Nephron (organoid): ENCODE data around the gene LPP.

Experiments
- H3K27ac Mint-ChIP-seq, 3 experiments: 2 replicates each; pipeline ENCODE4 v1.8.0; 2020; ENCODE audit warnings: mixed read lengths in 3 of 3, mild to moderate bottlenecking in 2 of 3, moderate library complexity in 1 of 3
- H3K27me3 Mint-ChIP-seq: 2 replicates; pipeline ENCODE4 v1.8.0; 2021; ENCODE audit warnings: low read depth, mild to moderate bottlenecking, moderate library complexity, mixed read lengths
- H3K36me3 Mint-ChIP-seq: 2 replicates; pipeline ENCODE4 v1.8.0; 2020; ENCODE audit warnings: low read depth, mixed read lengths
- H3K4me1 Mint-ChIP-seq: 2 replicates; pipeline ENCODE4 v1.8.0; 2020; ENCODE audit warnings: mixed read lengths
- H3K4me3 Mint-ChIP-seq, 3 experiments: 2 replicates each; pipeline ENCODE4 v1.8.0; 2020; ENCODE audit warnings: mild to moderate bottlenecking in 3 of 3, mixed read lengths in 3 of 3, moderate library complexity in 2 of 3
- H3K9me3 Mint-ChIP-seq: 2 replicates; pipeline ENCODE4 v1.8.0; 2020; ENCODE audit warnings: mixed read lengths
- CTCF ChIP-seq, 3 experiments: fragments of 200-600 bp; sonication (generic); IDR thresholded peaks; one replicate each; pipeline ENCODE4 v1.5.0; 2021; ENCODE audit warnings: antibody characterized with exemption in 3 of 3; ENCODE audit not compliant: unreplicated experiment in 3 of 3

Gene LPP

DNA sequence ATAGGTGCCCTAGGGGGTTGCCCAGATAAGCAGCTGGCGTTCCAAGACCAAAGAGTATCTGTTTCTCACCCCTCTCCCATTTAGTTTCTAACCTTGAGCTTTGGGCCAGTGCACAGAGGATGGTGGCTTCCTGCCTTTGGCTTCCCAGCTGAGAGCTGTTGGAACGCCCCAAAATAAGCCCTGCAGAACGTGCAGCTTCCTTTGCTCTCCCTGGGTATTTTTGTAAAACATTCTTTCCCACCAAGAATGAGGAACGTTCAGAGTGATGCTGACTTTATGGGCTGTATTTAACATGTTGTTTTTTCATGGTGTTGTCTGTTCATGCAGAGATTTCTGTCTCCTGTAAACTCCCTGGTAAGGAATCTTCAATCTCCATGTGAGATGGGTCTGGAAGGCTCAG is 63.8 kb downstream of the LPP start:
- Mint-ChIP-seq H3K27ac (no peak overlapping the region), H3K4me3 (no peak overlapping the region), H3K36me3 (peaks cover 7% of the 10 kb centered on the region), H3K27me3 (no peaks in the 10 kb centered on the region), H3K4me1 (peaks cover 19% of the 10 kb centered on the region), H3K9me3 (no peaks in the 10 kb centered on the region)
- no peak for TF ChIP-seq CTCF (IDR thresholded peaks at IDR 0.05; ENCODE audit: unreplicated experiment in 3 of 3)

DNA sequence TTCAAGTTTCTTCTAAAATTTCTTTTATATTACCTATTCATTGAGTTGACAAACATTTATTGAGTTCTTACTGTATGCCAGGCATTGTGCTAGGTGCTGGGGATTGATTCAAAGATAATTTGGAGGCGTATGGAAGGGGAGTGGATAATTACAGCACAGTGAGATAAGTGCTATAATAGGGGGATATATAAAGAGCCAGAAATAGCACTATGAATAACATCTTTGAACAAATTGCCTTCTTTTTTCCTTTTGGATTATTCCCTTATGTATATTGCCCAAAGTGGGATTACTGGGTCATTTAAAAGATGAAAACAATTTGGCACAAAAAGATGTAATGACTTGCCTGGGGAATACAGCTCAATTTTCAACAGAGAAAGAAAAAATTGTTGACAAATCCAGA is 64.6 kb downstream of the LPP start:
- Mint-ChIP-seq H3K27ac (no peak overlapping the region), H3K4me3 (no peak overlapping the region), H3K9me3 (no peaks in the 10 kb centered on the region), H3K27me3 (no peaks in the 10 kb centered on the region), H3K36me3 (peaks cover 8% of the 10 kb centered on the region), H3K4me1 (peaks cover 13% of the 10 kb centered on the region)
- no peak for TF ChIP-seq CTCF (IDR thresholded peaks at IDR 0.05; ENCODE audit: unreplicated experiment in 3 of 3)

- Mint-ChIP-seq H3K9me3 (no peaks in the 10 kb centered on the region), H3K27ac (no peak overlapping the region), H3K4me3 (no peak overlapping the region), H3K27me3 (no peaks in the 10 kb centered on the region), H3K4me1 (peaks cover 10% of the 10 kb centered on the region), H3K36me3 (peaks cover 13% of the 10 kb centered on the region)
- TF ChIP-seq CTCF (IDR thresholded peaks at IDR 0.05; ENCODE audit: unreplicated experiment in 3 of 3): no peak
Measured at GRCh38 chr3:188219147-188219546, 65.2 kb downstream of the LPP start.

GRCh38 chr3:188220097-188220788 is 66.3 kb downstream of the LPP start:
- TF ChIP-seq CTCF (IDR thresholded peaks at IDR 0.05; ENCODE audit: unreplicated experiment in 3 of 3): no peak
- Mint-ChIP-seq H3K27me3 (no peaks in the 10 kb centered on the region), H3K9me3 (no peaks in the 10 kb centered on the region), H3K4me1 (peaks cover 10% of the 10 kb centered on the region), H3K27ac (no peak overlapping the region), H3K36me3 (peaks cover 18% of the 10 kb centered on the region), H3K4me3 (no peak overlapping the region)

DNA sequence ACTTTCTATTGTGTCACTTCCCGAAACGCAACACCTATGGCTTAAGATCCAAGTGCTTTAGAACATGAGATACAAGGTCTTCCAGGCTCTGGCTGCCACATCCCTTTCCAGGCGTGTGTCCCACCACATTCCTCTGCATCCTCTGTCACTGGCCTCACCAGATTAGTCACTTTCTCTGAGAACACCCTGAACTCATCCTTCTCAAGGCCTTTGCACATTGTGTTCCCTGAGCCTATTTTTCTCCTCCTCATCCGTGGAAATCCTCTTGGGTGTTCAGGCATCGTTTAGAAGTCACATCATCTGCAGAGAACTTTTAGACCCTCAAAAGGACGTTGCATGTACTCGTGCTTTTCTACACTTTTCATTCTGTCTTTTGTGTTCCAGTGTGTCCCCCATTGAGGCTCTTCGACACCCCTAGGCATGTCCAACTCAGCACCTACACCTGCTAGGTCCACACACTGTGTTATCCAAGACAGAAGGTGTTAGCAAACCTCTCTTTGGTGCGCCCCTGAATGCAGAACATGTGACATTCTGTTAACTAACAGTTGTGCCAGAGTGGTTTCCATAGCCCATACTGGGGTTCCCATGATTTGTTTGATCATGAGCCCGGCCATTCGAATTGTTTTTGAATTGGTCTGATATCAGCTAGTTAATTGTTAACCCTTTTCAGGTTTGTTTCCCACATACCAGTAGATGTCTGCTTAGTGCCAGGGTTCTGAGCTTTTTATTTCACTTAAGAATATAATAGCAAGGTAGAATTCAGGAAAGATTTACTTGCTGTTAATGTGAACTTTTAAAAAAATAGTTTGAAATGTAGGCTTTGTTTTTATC is 67.2 kb downstream of the LPP start:
- H3K9me3 Mint-ChIP-seq: no peaks in the 10 kb centered on the region
- H3K27me3 Mint-ChIP-seq: no peaks in the 10 kb centered on the region
- H3K27ac Mint-ChIP-seq: no peak overlapping the region
- no peak overlapping the region for H3K4me3 Mint-ChIP-seq
- peaks cover 22% of the 10 kb centered on the region for H3K36me3 Mint-ChIP-seq
- H3K4me1 Mint-ChIP-seq: peaks cover 10% of the 10 kb centered on the region
- no peak for TF ChIP-seq CTCF (IDR thresholded peaks at IDR 0.05; ENCODE audit: unreplicated experiment in 3 of 3)
